GM19467 (cell line): Measurements from ENCODE around the gene MSI2.

Source experiments
- ATAC-seq: cut with Tn5 transposase; IDR thresholded peaks from one replicate; pipeline ENCODE4 v1.9.1; 2021; ENCODE audit warnings: mild to moderate bottlenecking, moderate library complexity; ENCODE audit not compliant: unreplicated experiment

MSI2 gene

GRCh38 chr17:57582881-57583756 is 326.8 kb downstream of the MSI2 start:
- ATAC-seq, result no peak

GRCh38 chr17:57584050-57584551 is 327.8 kb downstream of the MSI2 start:
- ATAC-seq, result no peak

- no peak for ATAC-seq
These were observed 329.2 kb downstream of the MSI2 start for GRCh38 chr17:57585341-57586195.

DNA sequence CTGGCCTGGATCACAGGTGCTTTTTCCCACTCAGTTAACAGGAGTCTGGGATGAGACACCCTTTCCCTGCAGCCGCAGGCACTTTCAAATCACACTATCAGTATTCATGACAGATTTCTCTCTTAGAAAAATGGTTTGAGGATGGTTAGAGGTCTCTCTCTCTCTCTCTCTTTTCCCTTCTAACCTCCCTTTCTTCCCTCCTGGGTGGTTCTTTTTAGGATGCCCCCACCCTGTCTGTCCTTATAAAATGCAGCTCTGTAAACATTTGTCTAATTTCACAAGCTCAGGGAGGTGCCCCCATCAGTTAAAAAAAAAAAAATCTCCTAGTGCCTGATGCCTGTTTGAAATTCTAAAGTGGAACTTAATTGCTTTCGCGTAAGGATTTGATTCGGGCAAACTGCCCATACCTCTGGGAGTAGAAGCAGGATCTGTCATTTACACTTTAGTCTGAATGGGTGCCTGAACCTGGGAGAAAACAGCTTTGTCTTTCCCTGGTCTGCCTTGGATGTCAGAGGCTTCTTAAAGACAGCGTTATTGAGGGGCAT is 329.9 kb downstream of the MSI2 start:
- ATAC-seq, result no peak

DNA sequence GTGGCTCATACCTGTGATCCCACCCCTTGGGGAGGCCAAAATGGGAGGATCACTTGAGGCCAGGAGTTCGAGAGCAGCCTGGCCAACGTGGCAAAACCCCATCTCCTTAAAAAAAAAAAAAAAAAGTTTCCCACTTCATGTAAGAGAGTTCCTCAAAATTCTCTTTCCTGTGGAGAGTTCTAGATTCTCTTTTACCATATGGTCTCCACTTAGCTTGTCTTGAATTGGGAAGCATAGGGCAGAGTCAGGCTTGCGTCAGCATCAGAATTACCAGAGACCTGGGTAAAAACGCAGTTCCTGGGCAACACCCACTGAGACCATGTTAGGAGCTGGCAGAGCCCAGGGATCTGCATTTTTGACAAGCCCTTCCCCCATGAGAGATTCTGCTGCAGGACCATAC is 330.4 kb downstream of the MSI2 start:
- ATAC-seq, result no peak

DNA sequence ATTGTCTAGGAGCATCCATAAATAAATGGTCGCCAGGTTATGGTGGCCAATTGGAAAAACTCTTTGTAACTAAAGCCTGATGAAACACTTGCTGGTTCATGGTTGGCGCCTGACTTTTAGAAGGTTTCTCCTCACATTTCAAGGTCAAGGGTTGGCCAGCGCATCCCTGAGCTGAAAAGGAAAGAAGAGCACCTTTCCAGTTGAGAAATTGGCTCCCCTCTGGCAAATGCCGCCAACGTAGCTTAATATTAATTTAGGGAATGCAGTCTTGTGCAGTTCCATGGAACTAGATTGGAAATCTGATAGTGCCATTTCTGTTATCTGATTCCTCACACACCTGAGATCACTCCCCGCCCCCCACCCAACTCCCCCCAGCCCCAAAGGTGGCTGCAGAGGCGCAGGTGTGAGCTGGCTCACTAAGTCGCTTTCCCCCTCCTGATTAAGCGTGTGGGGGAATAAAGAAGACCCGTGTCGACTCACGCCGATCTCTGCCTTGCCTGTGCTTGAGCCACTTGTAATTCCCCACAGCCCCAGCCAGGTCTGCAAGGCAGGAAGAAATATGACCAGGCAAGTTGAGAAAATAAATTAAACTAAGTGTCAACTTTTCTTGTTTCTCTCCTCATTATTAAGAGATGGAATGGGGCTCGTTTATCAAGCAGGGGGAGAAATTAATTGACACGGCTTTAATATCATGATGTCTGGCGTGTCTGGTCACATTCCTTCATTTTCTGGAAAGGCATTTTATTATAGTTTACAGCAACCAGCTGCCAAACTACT is 331.1 kb downstream of the MSI2 start:
- ATAC-seq, result no peak

DNA sequence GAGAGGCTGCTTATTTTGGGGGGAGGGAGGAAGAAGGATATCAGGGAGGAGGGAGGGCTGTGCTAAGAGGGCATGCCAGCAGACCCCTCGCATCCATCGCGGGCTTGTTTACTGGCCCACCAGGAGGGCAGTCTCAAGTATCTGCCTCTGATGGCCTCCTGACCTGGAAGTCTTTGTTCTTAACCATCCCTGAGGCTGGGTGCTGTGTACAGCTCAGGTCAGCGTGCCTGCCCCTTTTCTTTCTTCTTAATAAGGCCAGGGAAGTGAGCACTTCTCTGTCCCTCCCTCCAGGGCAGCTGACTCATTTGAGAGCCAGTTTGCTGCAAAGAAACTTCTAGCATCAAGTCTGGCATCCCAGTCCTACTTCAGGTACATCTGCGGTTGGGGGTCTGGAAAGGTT is 331.8 kb downstream of the MSI2 start:
- ATAC-seq, result no peak

DNA sequence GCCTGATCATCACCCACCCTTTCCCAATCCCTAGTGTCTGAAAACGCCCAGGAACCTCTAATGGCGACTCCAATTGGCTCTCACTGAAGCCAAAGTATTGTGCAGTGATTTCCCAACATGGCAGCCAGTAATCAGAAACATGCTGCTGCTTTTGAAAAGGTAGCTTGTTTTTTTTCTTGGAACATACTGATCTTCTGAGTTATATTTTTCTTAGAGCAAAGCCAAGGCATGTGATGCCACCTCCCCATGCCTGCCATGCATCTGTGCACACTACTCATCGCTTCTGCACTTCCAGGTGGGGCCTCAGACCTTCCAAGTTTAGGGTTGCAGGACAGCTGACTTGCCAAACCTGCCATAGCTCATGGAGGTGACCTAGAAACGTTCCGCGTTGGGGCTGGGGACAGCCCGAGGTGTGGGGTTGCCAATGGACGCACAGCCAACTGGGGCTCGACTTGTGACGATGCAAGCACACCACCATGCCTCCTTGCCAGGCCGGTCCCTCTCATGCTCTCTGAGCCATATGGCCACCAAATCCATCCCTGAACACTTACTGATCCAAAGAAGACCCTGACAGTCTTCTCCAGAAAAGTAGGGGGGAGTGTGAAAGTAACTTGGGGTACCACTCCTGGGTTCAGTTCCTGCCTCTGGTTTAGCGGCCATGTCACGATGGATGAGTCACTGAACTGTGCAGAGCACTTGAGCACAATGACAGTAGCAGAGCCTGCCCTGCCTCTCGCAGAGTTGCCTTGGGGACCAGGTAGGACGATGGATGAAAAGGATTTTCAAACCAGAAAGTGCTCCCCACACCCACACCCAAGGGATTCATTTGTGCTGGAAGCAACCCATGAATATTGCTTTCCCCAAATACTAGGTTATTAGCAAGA is 333.1 kb downstream of the MSI2 start:
- ATAC-seq, result no peak

GRCh38 chr17:57593739-57594462 is 337.6 kb downstream of the MSI2 start:
- ATAC-seq, result no peak

GRCh38 chr17:57594767-57595166 is 338.4 kb downstream of the MSI2 start:
- ATAC-seq, result no peak

- no peak for ATAC-seq
These were observed 339.1 kb downstream of the MSI2 start for GRCh38 chr17:57595426-57595825.

DNA sequence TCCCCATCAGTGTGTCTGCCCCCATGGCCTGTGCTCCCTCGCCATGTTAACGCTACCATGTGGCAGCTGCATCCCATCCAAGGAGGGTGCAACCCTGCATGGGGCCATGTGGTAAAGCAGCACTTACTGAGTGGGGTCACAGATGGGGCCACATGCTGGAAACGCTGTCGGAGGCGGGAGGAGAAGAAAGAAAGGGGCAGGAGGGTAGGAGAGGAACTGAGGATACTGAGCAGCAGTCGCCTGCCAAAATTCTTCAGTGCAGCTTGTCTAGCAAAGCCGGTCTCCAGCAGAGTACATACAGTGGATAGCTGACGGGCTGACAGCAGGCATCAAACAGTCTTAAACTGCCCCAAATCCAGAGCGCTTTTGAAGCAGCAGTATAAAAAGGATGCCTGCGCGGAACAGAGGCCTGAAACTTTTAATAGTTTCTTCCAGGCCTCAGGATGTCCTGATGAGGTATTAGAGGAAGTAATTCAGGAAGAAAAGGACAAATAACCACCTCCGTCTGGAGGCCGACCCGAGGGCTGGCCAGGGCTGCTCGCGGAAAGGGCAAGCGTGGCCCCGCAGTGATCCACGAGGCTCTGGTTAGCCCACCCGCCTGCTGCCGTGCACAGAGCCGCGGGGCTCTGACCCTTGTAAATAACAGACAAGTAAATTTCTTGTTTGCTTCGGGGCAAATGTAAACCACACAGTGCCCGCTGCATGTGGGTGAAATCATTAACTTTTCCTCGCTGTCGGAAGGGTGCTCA is 339.8 kb downstream of the MSI2 start:
- no peak for ATAC-seq

DNA sequence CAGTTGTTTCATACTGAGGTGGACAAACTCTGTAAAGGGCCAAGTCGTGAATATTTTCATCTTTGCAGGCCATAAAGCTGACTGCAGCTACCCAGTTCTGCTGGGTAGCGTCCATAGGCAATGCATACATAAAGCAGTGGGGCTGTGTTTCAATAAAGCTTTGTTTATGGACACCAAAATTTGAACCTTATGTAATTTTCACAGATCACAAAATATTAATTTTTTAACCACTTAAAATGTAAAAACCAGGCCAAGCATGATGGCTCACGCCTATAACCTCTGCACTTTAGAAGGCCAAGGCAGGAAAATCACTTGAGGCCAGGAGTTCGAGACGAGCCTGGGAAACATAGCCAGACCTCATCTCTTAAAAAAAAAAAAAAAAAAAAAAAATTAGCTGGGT is 340.8 kb downstream of the MSI2 start:
- no peak for ATAC-seq

- ATAC-seq, result no peak
These were observed 341.5 kb downstream of the MSI2 start for GRCh38 chr17:57597531-57598453.

DNA sequence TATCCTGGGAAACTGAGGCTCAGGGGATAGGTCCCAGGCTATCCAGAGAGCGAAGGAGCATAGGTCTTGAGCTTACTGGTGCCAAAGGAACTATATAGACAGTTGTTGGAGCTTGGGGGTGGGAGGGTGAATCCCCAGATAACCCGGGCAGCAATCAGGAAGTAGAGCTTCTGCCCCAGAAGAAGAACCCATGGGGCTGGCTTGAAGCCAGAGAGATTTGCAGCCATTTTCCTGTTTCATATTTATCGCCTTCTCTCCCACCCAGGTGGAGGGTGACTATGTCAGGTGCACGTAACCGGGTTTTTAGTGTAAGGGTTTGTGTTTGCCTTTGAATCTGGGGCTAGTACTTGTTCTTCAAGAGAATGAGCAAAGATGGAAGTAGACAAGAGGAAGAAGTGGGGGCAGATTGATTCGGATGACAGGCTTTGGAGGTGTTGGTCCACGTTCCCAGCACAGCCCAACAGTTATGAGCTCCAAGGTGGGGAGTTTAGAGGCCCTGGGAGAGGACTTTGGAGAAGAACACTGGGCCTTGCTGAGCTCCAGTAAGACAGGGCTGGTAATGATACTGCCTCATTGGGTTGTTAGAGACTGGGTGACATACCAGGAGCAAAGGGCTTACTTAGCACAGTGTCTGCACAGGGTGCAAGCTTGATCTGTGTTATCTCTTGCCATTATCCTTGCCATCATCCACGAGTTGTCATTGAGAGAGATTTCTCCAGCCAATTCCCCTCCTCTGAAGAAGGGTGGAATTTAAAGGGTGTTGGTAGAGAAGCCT is 343.1 kb downstream of the MSI2 start:
- ATAC-seq, result no peak

- no peak for ATAC-seq
These were observed 343.8 kb downstream of the MSI2 start for GRCh38 chr17:57600074-57600473.
